Heart right ventricle (tissue), 16 donors: ENCODE results near the gene SLC35E3. TPM values are rescaled to one million over a fixed set of nuclear protein-coding genes. Genes with fewer than 3 reads are reported as not detected.

Source experiments
- ATAC-seq, 8 donors: fragments of 200-7000 bp; cut with Tn5 transposase; one replicate each; pipeline ENCODE4 v1.9.1; 2020; ENCODE audit warnings: mild to moderate bottlenecking in 8 of 8, moderate library complexity in 8 of 8, moderate number of reproducible peaks in 1 of 8
- DNase-seq, 2 donors: peaks; one replicate each; pipeline ENCODE4 v3.0.0-alpha.2; 2020
- H3K27ac ChIP-seq, 10 donors: fragments of 200-600 bp; sonication (generic) in 2 of 10; one replicate each; pipeline versions ENCODE4 v1.5.0 to v1.8.0; 2020 to 2022; ENCODE audit warnings: mild to moderate bottlenecking in 3 of 10
- H3K27me3 ChIP-seq, 7 donors: fragments of 200-600 bp; one replicate each; pipeline ENCODE4 v1.8.0; 2021 to 2022; ENCODE audit warnings: mild to moderate bottlenecking in 2 of 7
- H3K36me3 ChIP-seq, 9 donors: fragments of 200-600 bp; sonication (generic) in 1 of 9; one replicate each; pipeline versions ENCODE4 v1.5.0 to v1.8.0; 2020 to 2022; ENCODE audit warnings: mild to moderate bottlenecking in 2 of 9
- H3K4me1 ChIP-seq, 9 donors: fragments of 200-600 bp; sonication (generic) in 1 of 9; one replicate each; pipeline versions ENCODE4 v1.5.0 to v1.8.0; 2020 to 2022; ENCODE audit warnings: mild to moderate bottlenecking in 4 of 9
- H3K4me3 ChIP-seq, 10 donors: fragments of 200-600 bp; sonication (generic) in 2 of 10; one replicate each; pipeline versions ENCODE4 v1.5.0 to v1.8.0; 2020 to 2022; ENCODE audit warnings: mild to moderate bottlenecking in 7 of 10, moderate library complexity in 2 of 10
- H3K9me3 ChIP-seq, 11 donors: fragments of 200-600 bp in 10 of 11; sonication (generic) in 2 of 11; one replicate each; pipeline versions ENCODE4 v1.5.0 to v1.8.0; 2013 to 2022; ENCODE audit warnings: mild to moderate bottlenecking in 2 of 11, control low read depth in 1 of 11, moderate library complexity in 1 of 11
- WGBS, 2 donors: extraction: QIAGEN DNeasy Blood & Tissue Kit; methylation state at CpG; one replicate each; pipeline ENCODE4 v1.1.7; 2013; ENCODE audit warnings: inconsistent platforms in 1 of 2; 5-methylcytosine and 5-hydroxymethylcytosine counted together
- intact Hi-C, 10 donors: fragments of 100-400 bp; cut with DNase I; formaldehyde crosslinking; loops; one replicate each; pipeline versions ENCODE4 v1.11.1 to v1.14.2; 2022
- polyA plus RNA-seq, 2 donors: library from polyadenylated mRNA; stranded (reverse); fragments of 200-250 nt; gene quantifications; one replicate each; pipeline ENCODE4 v1.2.3, GENCODE V29; 2013
- total RNA-seq, 10 donors: library from RNA; stranded (reverse); fragmentation: NEBNext Ultra II Directional in 3 of 10; extraction: Animal tissue kit (Norgen Biotek cat#: 25700) in 3 of 10; gene quantifications; one replicate each; pipeline versions ENCODE4 v1.2.1 to v1.2.4, GENCODE V29; 2021 to 2023
- TF ChIP-seq, protein P1 (sequence below), 9 donors: fragments of 200-600 bp; sonication (generic) in 2 of 9; IDR thresholded peaks; one replicate each; pipeline versions ENCODE4 v1.5.0 to v1.8.0; 2021 to 2022; ENCODE audit warnings: antibody characterized with exemption in 9 of 9, mild to moderate bottlenecking in 5 of 9, moderate library complexity in 1 of 9
- donor health status: Arrhythmogenic right ventricular cardiomyopathy.
- donor health status: ischemic (EF 13 %, LVEDD 7.1; RV severe dilation, severe dysfunction).
- donor health status: healthy with polysubstance abuse.
- donor health status: DM: no; HTN: yes; CAD: no.
- donor health status: DM: no; HTN: no; CAD: no.
- donor health status: ischemic (EF 25% LVEDD 6.9; RV normal size, moderate dysfunction).
- donor health status: ischemic (EF 25% LVEDD 5.7; RV mildly dilated, moderate dysfunction).
- donor health status: healthy.
- donor health status: DM: yes; HTN: yes; CAD: no.
- donor health status: Ischemic cardiomyopathy.
- donor health status: ischemic (EF 35%, LVEDD 5.7; RV mildly dilated, moderate dysfunction).
- donor health status: nonischemic (EF 11% LVEDD 7.7; RV severe dilation, severe dysfunction).
- donor health status: DM: yes; HTN: yes; CAD: no.
- donor health status: PGD.
- donor health status: ischemic (EF 29% LVEDD 5.4; RV normal size, mild dysfunction).
- donor health status: nonischemic (EF 23%, LVEDD 6.1; RV moderate dilation, normal function).

Gene SLC35E3
- total and polyA plus RNA-seq, 12 donors: 1.8 to 8.9 (median 6.2) TPM

DNA sequence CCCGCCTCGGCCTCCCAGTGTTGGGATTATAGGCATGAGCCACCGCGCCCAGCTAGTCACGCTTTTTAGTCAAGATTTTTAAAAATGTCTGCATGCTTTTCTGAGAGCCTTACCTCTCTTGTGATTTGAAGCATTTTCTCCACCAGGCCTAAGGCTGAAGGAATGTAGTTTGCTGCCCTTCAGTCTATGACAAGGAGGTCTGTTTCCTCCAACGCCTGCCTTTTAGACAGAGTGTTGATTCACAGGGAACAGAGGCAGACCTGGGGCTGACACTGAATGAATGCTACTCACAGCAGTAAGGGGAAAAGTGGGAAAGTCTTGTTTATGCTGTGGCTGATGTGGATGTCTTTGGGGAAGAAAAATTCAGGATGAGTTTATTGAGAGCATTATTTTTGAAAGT, 34.8 kb downstream of the SLC35E3 start:
- WGBS, 2 donors: 84 to 90% methylated on average over 6 of the region's 6 CpGs
- DNase-seq (no peak), ATAC-seq (no peak)
- no peaks in the 10 kb centered on the region for H3K9me3 ChIP-seq
- intact Hi-C loops: no loop called here
- no peaks in the 10 kb centered on the region for H3K36me3 ChIP-seq
- TF ChIP-seq, protein P1, sequence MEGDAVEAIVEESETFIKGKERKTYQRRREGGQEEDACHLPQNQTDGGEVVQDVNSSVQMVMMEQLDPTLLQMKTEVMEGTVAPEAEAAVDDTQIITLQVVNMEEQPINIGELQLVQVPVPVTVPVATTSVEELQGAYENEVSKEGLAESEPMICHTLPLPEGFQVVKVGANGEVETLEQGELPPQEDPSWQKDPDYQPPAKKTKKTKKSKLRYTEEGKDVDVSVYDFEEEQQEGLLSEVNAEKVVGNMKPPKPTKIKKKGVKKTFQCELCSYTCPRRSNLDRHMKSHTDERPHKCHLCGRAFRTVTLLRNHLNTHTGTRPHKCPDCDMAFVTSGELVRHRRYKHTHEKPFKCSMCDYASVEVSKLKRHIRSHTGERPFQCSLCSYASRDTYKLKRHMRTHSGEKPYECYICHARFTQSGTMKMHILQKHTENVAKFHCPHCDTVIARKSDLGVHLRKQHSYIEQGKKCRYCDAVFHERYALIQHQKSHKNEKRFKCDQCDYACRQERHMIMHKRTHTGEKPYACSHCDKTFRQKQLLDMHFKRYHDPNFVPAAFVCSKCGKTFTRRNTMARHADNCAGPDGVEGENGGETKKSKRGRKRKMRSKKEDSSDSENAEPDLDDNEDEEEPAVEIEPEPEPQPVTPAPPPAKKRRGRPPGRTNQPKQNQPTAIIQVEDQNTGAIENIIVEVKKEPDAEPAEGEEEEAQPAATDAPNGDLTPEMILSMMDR (IDR thresholded peaks at IDR 0.05): no peak
- no peak overlapping the region for H3K27ac ChIP-seq
- H3K27me3 ChIP-seq: no peaks in the 10 kb centered on the region
- H3K4me3 ChIP-seq: no peak overlapping the region
- peaks cover 0 to 23% (median 0%) of the 10 kb centered on the region in 9 donors for H3K4me1 ChIP-seq

DNA sequence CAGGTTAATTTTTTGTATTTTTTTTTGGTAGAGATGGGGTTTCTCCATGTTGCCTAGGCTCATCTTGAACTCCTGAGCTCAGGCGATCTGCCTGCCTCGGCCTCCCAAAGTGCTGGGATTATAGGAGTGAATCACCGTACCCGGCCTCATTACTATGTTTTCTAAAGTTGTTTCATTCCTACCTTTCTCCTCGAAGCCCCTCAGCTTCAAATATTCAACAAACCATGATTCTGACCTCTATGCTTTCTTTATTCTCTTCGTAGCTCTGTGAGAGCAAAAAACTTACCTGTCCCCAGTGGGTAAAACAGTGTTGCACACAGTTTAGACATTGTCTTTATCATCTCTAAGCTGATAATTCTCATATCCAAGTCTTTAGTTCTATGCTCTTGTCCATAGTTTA, 35.8 kb downstream of the SLC35E3 start:
- peaks cover 0 to 33% (median 0%) of the 10 kb centered on the region in 9 donors for H3K4me1 ChIP-seq
- ATAC-seq (no peak), DNase-seq (no peak)
- no peak overlapping the region for H3K27ac ChIP-seq
- H3K27me3 ChIP-seq: no peaks in the 10 kb centered on the region
- intact Hi-C loops: no loop called here
- H3K4me3 ChIP-seq: no peak overlapping the region
- TF ChIP-seq, protein P1 (IDR thresholded peaks at IDR 0.05): no peak
- 91 to 94% methylated on average over 6 of the region's 6 CpGs for WGBS, 2 donors
- H3K36me3 ChIP-seq: no peaks in the 10 kb centered on the region
- no peaks in the 10 kb centered on the region for H3K9me3 ChIP-seq

DNA sequence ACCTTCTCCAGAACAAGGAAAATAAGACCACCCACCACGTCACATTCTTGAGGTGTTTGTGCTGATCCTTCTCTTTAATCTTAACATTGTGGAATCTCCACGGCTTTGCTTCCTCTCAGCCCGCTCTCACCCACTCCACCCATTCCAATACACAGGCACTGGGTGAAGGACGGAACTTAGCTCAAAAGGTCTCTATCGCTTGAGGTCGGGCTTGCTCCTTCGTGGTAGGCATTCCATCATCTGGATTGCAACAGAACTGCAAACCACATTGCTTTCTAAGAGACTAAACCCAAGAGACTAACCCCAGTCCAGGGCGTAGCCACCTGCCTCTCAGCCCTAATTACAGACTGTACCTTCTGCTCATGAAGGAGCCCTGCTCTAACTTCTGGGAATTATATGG, 38.0 kb downstream of the SLC35E3 start:
- no peaks in the 10 kb centered on the region for H3K36me3 ChIP-seq
- H3K27me3 ChIP-seq: no peaks in the 10 kb centered on the region
- no peak overlapping the region for H3K4me3 ChIP-seq
- intact Hi-C loops: no loop called here
- no peaks in the 10 kb centered on the region for H3K9me3 ChIP-seq
- WGBS, 2 donors: 83% methylated on average over 8 of the region's 8 CpGs
- peak overlapping the region in 1 of 10 donors; percentile 26 for H3K27ac ChIP-seq
- TF ChIP-seq, protein P1 (IDR thresholded peaks at IDR 0.05): no peak
- peak in 2 of 8 donors; percentile 17 to 43 for ATAC-seq
- H3K4me1 ChIP-seq: peaks cover 0 to 51% (median 5%) of the 10 kb centered on the region in 9 donors
- DNase-seq: no peak

DNA sequence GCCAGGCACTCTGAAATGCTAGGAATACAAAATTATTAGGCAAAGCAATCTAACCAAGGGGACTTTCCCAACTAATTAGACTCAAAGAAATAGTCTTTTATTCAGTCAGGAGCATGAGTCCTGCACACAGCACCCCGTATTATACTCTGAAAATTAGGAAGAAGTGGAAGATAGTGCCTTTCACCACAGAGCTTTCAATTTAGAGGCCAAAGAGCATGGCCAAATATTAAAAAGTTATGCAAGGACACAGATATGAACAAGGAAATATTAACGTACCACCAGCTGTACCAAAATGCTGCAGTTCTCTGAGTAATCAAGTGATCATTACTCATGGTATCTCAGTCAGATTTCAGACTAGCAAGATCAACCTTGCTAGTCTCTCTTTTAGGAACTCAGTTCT, 39.4 kb downstream of the SLC35E3 start:
- H3K9me3 ChIP-seq: no peaks in the 10 kb centered on the region
- DNase-seq: no peak
- intact Hi-C loops: no loop called here
- peaks cover 0 to 51% (median 5%) of the 10 kb centered on the region in 9 donors for H3K4me1 ChIP-seq
- H3K27me3 ChIP-seq: no peaks in the 10 kb centered on the region
- no peak overlapping the region for H3K4me3 ChIP-seq
- 65 to 80% methylated on average over 2 of the region's 2 CpGs for WGBS, 2 donors
- H3K27ac ChIP-seq: peak overlapping the region in 1 of 10 donors; percentile 83
- ATAC-seq: peak in 1 of 8 donors; percentile 52
- no peaks in the 10 kb centered on the region for H3K36me3 ChIP-seq
- TF ChIP-seq, protein P1 (IDR thresholded peaks at IDR 0.05): no peak
